OCI-LY1 (cell line): ENCODE data around the gene CLP1.

Experiments
- CTCF ChIP-seq: fragments of 200-600 bp; sonication (generic), shearing (Covaris generic); IDR thresholded peaks from 2 replicates; pipeline ENCODE4 v1.5.1; 2017; ENCODE audit warnings: mild to moderate bottlenecking, antibody characterized with exemption, low read length, moderate library complexity, mixed read lengths
- EZH2 ChIP-seq: fragments of 200-600 bp; sonication (generic), shearing (Covaris generic); IDR thresholded peaks from 2 replicates; pipeline ENCODE4 v1.8.0; 2017; ENCODE audit warnings: borderline replicate concordance, mixed run types, mild to moderate bottlenecking, antibody characterized with exemption, low read length, moderate library complexity, mixed read lengths

DNA sequence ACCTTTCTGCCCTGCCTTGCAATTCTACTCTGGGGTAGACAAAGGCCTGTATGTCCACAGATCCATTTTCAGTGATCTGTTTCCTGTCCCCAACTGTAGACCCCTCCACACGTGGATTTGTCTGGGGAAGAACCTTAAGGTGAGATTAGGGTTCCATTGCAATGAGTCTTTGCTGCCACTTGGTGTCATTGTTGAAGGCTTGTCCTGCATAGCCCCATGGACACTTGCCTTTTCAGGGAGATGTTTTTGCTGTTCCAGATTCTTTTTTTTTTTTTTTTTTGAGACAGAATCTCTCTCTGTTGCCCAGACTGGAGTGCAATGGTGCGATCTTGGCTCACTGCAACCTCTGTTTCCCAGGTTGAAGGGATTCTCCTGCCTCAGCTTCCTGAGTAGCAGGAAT, 38.2 kb upstream of the CLP1 start:
- TF ChIP-seq CTCF (no peak), EZH2 (no peak)
